G401.6 (cell line): ENCODE data around the gene S100PBP.

ENCODE experiments used
- FAIRE-seq: peaks from 2 replicates; lab custom pipeline; 2012; peaks lifted over from hg19 to GRCh38; lab: Jason Lieb, UNC

The S100PBP gene

GRCh38 chr1:32830092-32830852 lies 12.8 kb downstream of the S100PBP start:
- FAIRE-seq: no peak

DNA sequence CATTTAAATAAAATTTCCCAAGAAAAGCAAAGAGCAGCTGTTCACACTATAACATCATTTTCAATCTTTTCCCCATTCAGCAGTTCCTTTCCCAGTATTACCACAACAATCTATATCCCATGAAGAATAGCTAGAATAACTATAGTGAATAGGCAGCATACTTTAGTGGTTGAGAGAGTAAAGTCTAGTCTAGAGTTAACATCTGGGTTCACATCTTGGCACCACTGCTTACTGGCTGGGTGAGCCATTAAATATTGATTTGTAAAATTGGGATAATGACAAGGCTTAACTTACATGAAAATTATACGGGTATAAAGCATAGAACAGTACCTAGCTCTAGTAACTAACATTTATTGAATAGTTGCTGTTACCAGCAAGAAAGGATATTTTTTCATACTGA lies 14.4 kb downstream of the S100PBP start:
- FAIRE-seq: no peak

GRCh38 chr1:32848354-32849063 lies 31.1 kb downstream of the S100PBP start:
- FAIRE-seq: peak; percentile 11

DNA sequence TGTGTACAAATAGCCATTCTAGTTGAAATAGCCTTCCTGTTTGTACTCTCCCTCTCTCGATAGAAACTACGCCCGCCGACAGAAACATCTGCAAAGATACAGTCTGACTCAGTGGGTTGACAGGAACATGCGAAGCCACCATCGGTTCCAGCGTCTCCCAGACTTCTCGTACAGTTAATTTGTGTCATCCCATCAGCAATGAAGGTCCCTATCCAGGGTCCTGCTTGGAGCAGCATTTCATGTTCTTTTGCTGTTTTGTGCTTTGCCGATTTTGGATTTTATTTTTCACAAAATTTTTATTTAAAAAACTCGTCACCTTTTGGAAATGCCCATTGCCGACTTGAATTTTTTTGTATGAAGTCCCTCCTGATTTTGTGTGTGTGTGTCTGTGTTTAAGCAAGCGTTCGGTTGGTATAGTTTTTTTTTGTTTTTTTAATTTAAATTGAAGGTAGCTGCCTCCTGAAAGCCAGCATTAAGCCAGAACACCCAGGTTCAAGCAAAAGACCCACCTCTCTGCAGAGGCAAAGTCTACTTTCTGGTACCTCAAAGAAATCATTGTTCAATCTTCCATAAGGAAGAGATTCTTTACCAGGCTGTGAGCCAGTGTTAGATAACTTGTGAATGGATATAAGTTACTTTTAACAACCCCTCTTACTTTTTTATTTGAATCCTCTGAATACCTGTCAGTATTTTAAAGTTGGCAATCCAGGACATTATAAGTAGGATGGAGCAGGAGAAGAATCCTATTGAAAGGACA lies 38.6 kb downstream of the S100PBP start:
- FAIRE-seq: no peak

DNA sequence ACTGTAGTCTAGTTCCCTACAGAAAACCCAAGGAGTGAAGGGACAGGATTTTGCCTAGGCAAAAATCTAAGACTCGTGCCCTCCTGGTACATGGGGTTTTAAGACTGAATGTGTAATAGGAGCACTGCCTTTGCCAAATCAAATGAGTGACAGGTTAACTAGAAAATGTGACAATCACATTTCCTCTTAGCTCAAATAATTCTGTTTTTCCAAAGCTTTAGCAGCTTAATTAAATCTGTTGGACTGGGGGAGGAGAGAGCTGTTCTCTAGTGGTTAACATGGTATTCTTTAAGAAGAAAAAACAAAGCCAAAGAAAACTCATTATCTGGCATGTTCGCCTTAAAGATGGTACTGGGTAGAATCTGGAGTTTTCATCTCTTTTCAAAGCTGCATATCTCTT lies 40.7 kb downstream of the S100PBP start:
- FAIRE-seq: no peak

DNA sequence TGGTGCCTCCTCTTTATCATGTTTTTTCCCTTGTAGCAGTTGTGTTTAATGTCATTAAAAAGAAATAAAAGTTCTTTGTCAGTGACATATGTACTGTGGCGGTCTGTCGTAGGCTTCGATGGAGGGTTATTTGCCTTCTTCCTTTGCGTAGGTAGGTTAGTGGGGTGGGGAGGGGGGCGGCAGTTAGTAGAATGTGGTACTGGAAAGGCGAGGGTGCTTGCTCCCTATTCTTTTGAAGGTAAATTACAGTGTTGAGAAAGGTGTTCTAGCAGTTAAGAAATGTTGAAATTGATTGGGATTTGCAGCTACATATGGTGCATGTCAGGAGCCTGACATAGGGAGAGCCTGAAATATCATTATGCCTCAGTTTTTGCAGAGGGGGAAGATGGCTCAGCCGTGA lies 41.3 kb downstream of the S100PBP start:
- FAIRE-seq: no peak

DNA sequence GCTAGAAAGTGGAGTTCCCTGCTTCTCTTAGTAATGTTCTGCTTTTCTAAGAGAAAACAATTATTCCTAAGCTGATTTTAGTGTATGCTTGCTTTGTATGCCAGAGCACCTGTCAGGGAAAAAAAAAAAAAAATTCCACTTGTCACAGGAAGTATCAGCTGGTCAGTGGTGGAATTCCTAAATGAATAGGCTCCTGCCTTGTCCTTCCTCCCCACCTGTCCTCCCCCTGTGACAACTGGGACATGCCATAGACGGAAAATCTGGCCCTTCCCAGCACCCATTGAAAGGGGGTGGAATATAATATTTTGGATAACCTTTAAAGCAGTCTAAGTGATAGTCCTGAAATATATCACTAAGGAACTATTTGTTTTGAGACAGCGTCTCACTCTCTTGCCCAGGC lies 42.5 kb downstream of the S100PBP start:
- FAIRE-seq: no peak

DNA sequence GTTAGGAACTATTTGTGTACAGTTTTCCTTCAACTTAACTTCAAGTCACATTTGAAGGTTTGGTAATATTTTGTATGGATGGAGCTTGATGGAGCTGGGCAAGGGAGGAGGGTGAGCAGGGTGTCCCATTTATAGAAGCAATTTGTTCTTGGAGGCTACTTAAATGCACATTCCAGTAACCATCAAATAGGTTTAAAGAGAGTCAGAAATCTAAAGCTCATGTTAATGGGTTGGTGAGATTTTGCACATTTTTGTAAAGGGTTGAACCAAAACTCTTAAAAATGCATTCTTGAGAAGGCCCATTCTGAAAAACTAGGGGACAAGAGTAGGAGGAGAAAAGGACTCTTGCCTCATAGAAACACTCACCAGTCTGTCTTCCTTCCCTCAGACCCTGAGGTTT lies 43.1 kb downstream of the S100PBP start:
- FAIRE-seq: no peak

- no peak for FAIRE-seq
These were observed 44.6 kb downstream of the S100PBP start for GRCh38 chr1:32861904-32862695.

DNA sequence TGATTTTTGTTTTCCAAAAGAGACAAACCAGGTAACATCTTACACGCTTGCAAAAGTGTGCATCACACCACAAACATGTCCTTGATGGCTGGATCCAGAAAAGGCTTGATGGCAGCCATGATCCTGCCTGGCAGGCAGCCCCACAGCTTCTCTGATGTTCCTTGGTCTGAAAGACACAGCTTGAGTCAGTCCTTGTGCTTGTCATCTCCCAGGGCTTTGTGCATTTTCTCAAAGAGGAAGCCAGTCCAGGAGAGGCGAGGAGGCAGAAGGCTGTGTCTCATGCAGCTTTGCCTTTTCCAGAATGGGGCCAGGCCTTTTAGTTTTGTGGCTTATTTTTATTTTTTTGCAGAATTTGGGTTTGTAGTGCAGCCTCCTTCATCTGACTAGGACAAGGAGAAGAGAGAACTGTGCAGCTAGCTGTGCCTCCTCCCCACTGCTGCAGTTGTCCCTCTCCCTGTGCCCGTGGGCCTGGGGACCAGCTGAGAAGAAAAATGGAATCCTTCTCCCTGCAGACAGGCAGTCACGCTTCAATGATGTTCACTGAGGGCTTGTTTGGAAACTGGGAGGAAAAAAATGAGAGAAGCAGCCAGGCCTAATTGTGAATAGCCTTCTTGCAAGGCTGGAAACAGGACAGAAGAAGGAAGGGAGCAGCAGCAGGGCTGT lies 45.9 kb downstream of the S100PBP start:
- no peak for FAIRE-seq

DNA sequence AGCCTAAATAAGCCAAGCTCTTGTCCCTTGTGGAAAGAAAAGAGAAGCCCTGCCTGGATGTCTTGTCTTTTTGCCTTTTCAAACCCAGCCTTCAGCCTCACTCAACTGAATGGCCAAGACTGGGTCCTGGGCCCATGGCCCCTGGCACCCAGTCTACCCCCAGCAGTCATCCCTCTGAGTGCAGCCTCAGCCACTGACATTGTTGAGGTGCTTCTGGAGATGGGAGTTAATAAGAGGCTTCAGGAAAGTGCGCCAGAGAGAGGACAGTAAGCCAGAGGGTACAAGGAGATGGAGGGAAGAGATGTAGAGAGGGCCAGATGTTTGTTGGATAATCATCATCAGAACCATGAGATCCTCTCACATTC lies 46.4 kb downstream of the S100PBP start:
- FAIRE-seq: no peak

- no peak for FAIRE-seq
These were observed 47.0 kb downstream of the S100PBP start for GRCh38 chr1:32864375-32865019.

DNA sequence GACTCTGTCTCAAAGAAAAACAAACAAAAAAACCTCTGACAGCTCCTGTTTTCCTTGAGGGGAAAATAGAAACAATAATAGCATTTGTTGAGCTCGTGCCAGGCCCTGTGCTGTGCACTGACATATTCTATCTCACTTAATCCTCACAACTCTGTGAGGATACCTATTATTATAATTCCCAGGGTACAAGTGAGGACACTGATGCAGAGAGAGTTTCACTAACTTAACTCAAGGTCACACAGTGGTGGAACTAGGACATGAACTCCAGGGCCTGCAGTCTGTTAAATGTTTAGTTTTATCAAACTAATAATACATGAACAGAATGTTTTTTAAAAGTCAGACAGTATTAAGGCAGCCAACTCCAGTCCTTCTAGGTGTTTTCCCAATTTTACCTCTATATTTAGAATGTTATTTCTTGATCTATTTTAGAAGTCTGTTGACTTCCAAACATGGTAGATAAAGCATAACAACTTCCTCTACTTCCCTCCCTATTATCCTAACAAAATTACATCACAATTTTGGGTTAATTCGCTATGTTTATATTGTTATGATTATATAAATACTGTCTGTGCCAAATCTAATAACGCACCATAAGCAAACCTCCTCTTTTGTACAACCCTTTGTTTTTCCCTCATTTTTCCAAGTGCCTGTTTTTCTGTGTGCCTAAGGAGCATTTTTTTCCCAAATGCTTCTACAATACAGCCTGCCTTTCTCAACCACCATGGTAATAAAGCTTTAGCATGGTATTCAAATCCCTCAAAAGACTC lies 48.4 kb downstream of the S100PBP start:
- peak; percentile 39 for FAIRE-seq

GRCh38 chr1:32867151-32867550 lies 49.7 kb downstream of the S100PBP start:
- FAIRE-seq: no peak

GRCh38 chr1:32867671-32868070 lies 50.2 kb downstream of the S100PBP start:
- no peak for FAIRE-seq

GRCh38 chr1:32868085-32868484 lies 50.6 kb downstream of the S100PBP start:
- FAIRE-seq: no peak

DNA sequence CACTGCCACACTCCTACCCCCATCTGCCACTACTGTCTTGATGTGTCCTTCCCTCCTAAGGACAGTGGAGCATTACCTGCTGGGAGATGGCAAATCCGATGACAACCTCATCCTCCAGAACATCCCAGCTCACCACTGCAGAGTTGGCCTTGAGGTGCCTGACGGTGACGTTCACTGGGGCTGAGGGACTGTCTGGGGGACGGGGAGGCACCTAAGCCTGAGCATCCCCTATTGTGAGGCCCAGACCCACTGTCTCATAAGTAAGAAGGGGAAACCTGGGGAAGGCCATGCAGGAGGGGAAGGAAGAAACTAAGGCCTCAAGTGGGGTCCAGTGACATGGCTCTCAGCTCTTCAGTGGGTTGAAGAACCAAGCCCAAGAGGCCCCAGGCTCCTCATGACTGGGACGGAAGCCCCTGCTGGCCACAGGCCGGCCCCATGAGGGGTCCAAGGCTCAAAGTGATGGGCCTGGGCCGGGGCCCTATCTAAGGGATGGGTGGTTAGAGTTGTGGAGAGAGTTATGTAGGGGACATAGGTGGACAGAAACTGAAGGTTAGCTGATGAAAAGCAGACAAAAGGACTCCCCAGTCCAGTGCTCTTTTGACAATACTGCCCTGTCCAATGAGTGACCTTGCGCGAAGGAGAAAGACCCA lies 51.5 kb downstream of the S100PBP start:
- FAIRE-seq: no peak

DNA sequence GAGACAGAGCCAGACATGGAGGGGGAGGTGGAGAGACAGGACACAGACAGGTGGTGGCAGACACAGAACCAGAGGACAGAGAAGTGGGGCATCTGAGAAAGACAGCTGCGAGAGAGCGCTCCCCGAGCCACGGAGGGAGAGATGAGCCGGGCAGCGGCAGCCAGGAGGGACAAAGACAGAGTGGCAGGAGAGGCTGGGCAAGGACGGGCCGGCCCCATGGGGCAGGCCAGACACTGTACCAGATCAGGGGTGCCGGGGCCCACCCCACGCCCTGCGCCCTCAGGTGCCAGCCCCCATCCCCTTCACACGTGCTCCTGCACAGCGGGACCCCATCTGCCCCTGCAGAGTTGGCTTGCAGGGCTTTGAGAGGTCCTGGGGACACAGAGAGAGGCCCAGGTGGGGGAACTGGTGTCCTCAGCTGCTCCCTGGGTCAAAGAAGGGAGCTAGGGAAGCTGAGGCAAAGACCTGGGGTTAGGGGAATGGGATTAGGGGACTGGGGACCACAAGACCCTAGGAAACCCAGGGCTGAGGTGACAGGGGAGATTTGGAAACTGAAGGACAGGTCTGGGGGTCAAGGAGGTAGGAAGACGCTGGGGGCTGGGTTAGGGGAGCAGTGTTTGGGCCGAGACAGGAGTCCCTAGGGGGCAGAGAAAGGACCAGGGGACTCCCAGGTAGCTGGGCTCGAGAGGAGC lies 52.6 kb downstream of the S100PBP start:
- no peak for FAIRE-seq

GRCh38 chr1:32870615-32871363 lies 53.3 kb downstream of the S100PBP start, which contains the start of gene FNDC5:
Gene FNDC5 (minus strand): TSS chr1:32870912.
- FAIRE-seq: no peak
